Left ventricle myocardium inferior (tissue), 1 donor: ENCODE results near the gene PRODH. TPM values are rescaled to one million over a fixed set of nuclear protein-coding genes. Genes with fewer than 3 reads are reported as not detected.
"Not testable (repeated sequence)": the region's sequence is repeated elsewhere in the genome, so short reads cannot be mapped to it uniquely, and the experiment has no call there.

ENCODE experiments used
- DNase-seq: peaks from one replicate; pipeline ENCODE4 v3.0.0-alpha.2; 2020
- H3K27ac ChIP-seq: fragments of 200-600 bp; replicated peaks from 2 replicates; pipeline ENCODE4 v1.8.0; 2021
- H3K27me3 ChIP-seq: fragments of 200-600 bp; 2 replicates; pipeline ENCODE4 v1.8.0; 2021; ENCODE audit warnings: low read depth
- H3K36me3 ChIP-seq: fragments of 200-600 bp; 2 replicates; pipeline ENCODE4 v1.8.0; 2021
- H3K4me1 ChIP-seq: fragments of 200-600 bp; 2 replicates; pipeline ENCODE4 v1.8.0; 2021
- H3K4me3 ChIP-seq: fragments of 200-600 bp; 2 replicates; pipeline ENCODE4 v1.8.0; 2021; ENCODE audit warnings: mild to moderate bottlenecking, moderate library complexity
- H3K9me3 ChIP-seq: fragments of 200-600 bp; replicated peaks from 2 replicates; pipeline ENCODE4 v1.8.0; 2021
- intact Hi-C: fragments of 100-400 bp; cut with micrococcal nuclease; formaldehyde crosslinking; loops from one replicate; pipeline ENCODE4 v1.11.0; 2022
- total RNA-seq: library from RNA; stranded (reverse); fragmentation: NEBNext Ultra II Directional; extraction: Animal tissue kit (Norgen Biotek cat#: 25700); gene quantifications from one replicate; pipeline ENCODE4 v1.2.1, GENCODE V29; 2021
- TF ChIP-seq, protein P1 (sequence below): fragments of 200-600 bp; IDR thresholded peaks from 2 replicates; pipeline ENCODE4 v1.8.0; 2021; ENCODE audit warnings: antibody characterized with exemption, mild to moderate bottlenecking, borderline replicate concordance
- donor health status: DM: no; HTN: yes; CAD: no; lungs with severe emphysema.

Gene PRODH
- total RNA-seq, 1 donor from 2014 or later = 13.3 TPM

DNA sequence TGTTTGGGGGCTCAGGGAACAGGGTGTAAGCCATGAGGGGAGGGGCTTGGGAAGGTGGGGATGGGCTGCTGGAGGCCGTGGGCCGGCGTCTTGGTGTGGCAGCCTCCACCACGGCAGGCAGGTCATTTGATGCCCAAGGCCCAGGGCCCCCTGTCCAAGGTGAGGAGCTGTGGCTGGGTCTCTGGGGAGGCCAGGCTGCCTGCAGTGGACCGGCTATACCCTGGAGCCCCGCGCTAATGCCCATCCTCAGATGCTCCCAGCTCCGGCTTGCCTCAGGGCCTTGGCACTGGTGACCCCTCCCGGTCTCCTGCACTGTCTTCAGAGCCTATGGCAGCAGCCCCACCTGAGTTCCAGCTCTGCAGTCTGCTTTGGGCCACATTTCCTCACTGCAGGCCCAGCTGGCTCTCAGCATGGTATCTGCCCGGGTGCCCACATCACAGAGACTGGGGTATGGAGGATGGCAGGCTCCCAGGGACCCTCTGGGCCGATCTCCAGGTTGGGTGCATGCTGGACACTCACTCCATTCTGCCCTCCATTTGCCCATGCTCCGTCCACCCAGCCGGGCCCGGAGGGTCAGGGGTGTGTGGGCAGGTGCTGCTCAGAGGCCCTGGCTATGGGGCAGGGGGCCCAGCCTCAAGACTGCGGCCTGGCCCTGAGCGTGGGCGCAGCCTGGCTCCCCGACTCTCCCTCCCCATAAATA lies 21.7 kb upstream of the PRODH start:
- DNase-seq, H3K4me3 ChIP-seq, H3K36me3 ChIP-seq, intact Hi-C loops, H3K4me1 ChIP-seq, H3K9me3 ChIP-seq, H3K27ac ChIP-seq: not testable (repeated sequence)
- peaks cover 21% of the 10 kb centered on the region for H3K27me3 ChIP-seq

DNA sequence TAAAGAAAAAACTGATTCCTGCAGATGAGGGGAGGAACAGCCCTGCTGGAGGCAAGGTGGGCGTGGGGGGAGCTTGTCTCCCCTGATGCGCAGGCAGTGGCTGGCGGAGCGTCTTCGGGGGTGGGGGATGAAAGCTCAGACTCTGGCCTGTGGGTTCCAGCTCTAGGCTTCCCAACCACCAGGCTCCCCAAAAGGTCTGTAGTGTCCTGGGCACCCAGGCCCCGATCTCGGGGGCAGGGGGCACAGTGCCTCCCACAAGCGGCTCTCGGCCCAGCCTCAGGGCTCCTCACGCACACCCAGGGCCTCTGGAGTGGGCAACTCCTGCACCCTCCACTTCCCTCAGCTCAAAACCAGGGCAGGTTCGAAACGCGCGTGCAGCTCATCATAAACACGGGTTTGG lies 20.9 kb upstream of the PRODH start:
- intact Hi-C loops, H3K9me3 ChIP-seq, H3K4me1 ChIP-seq, H3K36me3 ChIP-seq, DNase-seq, H3K27ac ChIP-seq, H3K4me3 ChIP-seq: not testable (repeated sequence)
- peaks cover 24% of the 10 kb centered on the region for H3K27me3 ChIP-seq

DNA sequence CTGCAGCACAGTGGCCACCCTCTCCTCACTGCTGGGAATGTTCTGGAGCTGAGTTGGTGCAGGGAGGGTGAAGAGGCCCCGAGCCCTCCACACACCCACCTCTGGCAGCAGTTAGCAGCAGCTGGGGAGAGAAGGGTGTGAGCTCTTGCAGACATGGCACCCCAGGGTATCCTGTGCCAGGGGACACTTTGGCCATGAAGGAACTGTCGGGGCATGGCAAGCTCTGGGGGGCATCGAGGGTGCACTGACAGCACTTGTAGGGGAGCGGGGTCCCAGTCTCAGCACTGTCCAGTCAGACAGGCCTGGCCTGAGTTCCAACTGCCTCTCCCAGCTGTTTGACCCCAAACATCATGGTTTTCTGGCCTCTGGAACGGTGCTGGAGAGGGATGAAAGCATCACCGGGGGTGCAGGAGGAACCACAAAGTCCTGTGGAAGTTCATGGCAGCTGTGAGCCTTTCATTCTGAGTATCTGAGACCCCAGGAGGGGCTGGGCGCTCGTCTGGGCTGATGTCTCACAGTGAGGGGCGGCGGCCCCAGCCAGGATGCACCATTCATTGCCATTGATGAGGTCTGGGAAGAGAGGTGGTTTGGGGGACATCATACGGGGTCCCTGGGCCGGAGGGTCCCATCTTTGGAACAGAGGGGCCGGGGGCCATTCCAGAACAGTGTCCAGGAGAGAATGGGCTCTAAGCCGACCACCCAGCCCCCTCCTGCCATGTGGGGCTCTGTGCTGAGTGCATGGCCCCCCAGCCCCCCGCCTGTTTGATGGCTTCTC lies 20.2 kb upstream of the PRODH start:
- H3K4me3 ChIP-seq, intact Hi-C loops, H3K4me1 ChIP-seq, H3K9me3 ChIP-seq, H3K27ac ChIP-seq, H3K36me3 ChIP-seq, DNase-seq: not testable (repeated sequence)
- H3K27me3 ChIP-seq = peaks cover 26% of the 10 kb centered on the region

DNA sequence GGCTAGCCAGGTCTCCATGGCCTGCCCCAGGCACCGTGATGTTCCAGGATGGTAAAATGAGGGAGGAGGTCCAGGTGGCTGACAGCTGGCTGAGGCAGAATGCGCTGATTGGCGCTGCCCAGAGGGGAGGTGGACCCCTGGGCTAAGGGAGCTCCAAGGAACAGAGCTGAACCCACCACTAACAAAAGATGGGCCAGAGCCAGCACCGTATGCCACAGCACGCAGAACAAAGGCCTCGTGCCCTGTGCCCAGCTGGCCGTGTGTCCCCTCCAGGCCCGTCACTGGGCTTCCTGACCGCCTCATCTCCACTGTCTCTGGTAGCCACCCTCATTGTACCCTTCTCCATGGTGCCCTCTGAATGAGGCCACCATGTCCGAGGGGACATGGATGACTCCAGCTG lies 19.6 kb upstream of the PRODH start:
- Histone ChIP-seq H3K4me1 (no peaks in the 10 kb centered on the region), H3K27me3 (peaks cover 32% of the 10 kb centered on the region), H3K36me3 (no peaks in the 10 kb centered on the region), H3K27ac (no peak overlapping the region), H3K9me3 (no peaks in the 10 kb centered on the region), H3K4me3 (no peak overlapping the region)
- TF ChIP-seq, protein P1, sequence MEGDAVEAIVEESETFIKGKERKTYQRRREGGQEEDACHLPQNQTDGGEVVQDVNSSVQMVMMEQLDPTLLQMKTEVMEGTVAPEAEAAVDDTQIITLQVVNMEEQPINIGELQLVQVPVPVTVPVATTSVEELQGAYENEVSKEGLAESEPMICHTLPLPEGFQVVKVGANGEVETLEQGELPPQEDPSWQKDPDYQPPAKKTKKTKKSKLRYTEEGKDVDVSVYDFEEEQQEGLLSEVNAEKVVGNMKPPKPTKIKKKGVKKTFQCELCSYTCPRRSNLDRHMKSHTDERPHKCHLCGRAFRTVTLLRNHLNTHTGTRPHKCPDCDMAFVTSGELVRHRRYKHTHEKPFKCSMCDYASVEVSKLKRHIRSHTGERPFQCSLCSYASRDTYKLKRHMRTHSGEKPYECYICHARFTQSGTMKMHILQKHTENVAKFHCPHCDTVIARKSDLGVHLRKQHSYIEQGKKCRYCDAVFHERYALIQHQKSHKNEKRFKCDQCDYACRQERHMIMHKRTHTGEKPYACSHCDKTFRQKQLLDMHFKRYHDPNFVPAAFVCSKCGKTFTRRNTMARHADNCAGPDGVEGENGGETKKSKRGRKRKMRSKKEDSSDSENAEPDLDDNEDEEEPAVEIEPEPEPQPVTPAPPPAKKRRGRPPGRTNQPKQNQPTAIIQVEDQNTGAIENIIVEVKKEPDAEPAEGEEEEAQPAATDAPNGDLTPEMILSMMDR = no peak
- no peak for DNase-seq
- intact Hi-C loops = no loop called here

DNA sequence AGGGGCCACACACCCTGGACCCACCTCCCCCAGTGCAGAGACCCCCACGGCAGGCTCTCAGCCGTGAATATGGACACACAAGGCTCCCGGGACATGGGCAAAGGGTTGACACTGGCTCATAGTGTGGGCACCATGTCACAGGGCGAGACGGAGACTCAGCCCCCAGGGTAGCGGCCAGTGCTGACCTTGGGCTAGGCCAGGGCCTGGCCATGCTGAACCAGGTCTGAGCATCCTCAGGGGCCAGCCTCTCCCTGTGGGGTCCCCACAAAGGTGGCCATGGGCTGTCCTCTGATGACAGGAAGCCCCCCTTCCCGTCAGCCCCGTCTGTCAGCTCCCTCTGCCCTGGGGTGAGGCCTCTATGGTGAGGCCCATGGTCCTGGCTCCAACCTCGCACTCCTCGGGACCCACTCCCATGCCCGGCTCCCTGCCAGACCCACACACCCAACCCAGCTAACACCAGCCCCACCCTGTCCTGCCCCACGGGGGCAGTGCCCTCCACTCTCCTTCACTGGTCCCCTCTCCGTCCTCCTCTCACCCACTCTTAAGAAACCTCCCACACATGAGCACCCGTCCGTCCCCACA lies 19.0 kb upstream of the PRODH start:
- Histone ChIP-seq H3K4me1 (no peaks in the 10 kb centered on the region), H3K27me3 (peaks cover 38% of the 10 kb centered on the region), H3K27ac (no peak overlapping the region), H3K4me3 (no peak overlapping the region), H3K9me3 (no peaks in the 10 kb centered on the region), H3K36me3 (no peaks in the 10 kb centered on the region)
- DNase-seq = no peak
- TF ChIP-seq, protein P1 = no peak
- intact Hi-C loops = no loop called here

DNA sequence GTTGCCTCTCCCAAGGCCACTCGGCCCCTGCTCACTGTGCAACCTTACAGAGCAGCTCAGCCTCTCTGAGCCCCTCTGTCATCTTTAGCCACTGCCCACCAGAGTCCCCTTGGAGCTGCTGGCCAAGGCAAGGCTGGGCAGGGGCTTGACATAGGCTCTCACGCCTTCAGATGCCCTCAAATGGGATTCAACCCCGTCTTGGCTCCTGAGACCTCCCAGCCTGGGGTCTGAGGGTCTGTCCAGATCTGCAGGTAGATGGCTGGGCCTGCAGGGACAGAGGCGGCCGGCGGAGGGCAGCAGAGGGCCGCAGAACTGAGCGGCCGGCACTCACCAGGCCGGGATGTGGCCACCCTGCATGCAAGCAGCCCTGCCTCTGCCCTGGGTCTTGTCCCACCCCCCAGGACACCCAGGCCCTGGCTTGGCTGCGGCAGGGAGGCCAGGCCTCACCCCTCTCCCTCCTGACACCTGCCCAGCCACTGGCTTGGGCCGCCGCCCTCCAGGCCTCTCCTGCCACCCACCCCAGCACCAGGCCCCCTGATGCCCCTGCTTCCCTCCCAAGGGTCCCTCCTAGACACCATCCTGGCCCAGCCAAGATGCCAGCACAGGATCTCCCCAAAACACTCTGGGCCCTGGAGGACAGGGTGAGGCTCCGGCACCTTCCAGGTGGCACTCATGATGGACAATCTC lies 18.4 kb upstream of the PRODH start:
- peak; percentile 67 for DNase-seq
- TF ChIP-seq, protein P1 = peak; percentile 79

DNA sequence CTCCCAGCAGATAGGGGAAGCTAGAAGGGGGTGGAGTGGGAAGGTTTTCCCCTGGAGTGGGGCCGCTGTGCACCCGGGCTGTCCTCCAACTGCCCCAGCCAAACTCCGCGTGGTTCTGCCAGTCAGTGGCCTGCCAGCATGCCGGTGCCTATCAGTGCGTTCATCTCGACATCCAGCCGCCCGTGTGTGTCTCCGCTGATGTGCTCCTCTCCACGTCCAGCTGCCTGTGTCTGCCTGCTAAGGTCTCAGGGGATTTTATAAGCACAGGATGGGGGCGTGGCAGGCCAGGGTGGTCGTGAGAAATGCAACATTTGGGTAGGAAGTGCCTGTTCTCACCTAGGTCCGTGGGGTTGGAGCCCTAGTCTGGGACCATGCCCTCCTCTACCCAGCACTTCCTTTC lies 17.0 kb upstream of the PRODH start:
- DNase-seq, H3K27ac ChIP-seq, intact Hi-C loops, H3K36me3 ChIP-seq, H3K4me3 ChIP-seq, H3K9me3 ChIP-seq, H3K4me1 ChIP-seq: not testable (repeated sequence)
- H3K27me3 ChIP-seq = peaks cover 42% of the 10 kb centered on the region

More for the DNA sequence above, 18.4 kb upstream of the PRODH start:
- H3K27ac ChIP-seq, H3K4me1 ChIP-seq, intact Hi-C loops, H3K36me3 ChIP-seq, H3K4me3 ChIP-seq, H3K9me3 ChIP-seq: not testable (repeated sequence)
- H3K27me3 ChIP-seq = peaks cover 43% of the 10 kb centered on the region
